A673 (cell line): Measurements from ENCODE around the gene CCDC92. TPM values are rescaled to one million over a fixed set of nuclear protein-coding genes. Genes with fewer than 3 reads are reported as not detected.

Experiments used
- BruUV-seq: library from RNA; stranded (reverse); fragments of 400-500 nt; replicated peaks from 2 replicates; lab custom pipeline; 2021; lab: Mats Ljungman, UMichigan
- CTCF ChIA-PET: fragments of 300-600 bp; sonication (Branson Sonifier 250); formaldehyde crosslinking; loops from one replicate; lab custom pipeline; 2022; ENCODE audit warnings: antibody characterized with exemption; lab: Charles Lee
- POLR2A ChIA-PET: fragments of 300-600 bp; sonication (Branson Sonifier 250); formaldehyde crosslinking; loops from one replicate; lab custom pipeline; 2022; ENCODE audit warnings: antibody characterized with exemption; ENCODE audit not compliant: low non-redundant PET; lab: Charles Lee
- DNase-seq: peaks from one replicate; pipeline ENCODE4 v3.0.0-alpha.2; 2015; ENCODE audit warnings: low spot score
- H3K27ac ChIP-seq: fragments of 200-600 bp; sonication (generic); 2 replicates; pipeline ENCODE4 v1.5.1; 2016; ENCODE audit warnings: mixed run types, low read depth, mild to moderate bottlenecking, mixed read lengths, antibody characterized with exemption, low read length; ENCODE audit not compliant: poor library complexity, severe bottlenecking
- H3K27me3 ChIP-seq: fragments of 200-600 bp; sonication (generic); replicated peaks from 2 replicates; pipeline ENCODE4 v1.6.1; 2017; ENCODE audit warnings: mixed run types, low read depth, mild to moderate bottlenecking, mixed read lengths, antibody characterized with exemption, low read length; ENCODE audit not compliant: insufficient read depth, poor library complexity
- H3K36me3 ChIP-seq: fragments of 200-600 bp; sonication (generic); 2 replicates; pipeline ENCODE4 v1.6.1; 2016; ENCODE audit warnings: mixed run types, mild to moderate bottlenecking, mixed read lengths, antibody characterized with exemption, low read length; ENCODE audit not compliant: insufficient read depth, poor library complexity, severe bottlenecking
- H3K4me1 ChIP-seq: fragments of 200-600 bp; sonication (generic); 2 replicates; pipeline ENCODE4 v1.6.1; 2017; ENCODE audit warnings: mixed run types, mild to moderate bottlenecking, mixed read lengths, antibody characterized with exemption, low read length; ENCODE audit not compliant: insufficient read depth, poor library complexity, severe bottlenecking
- H3K4me3 ChIP-seq: fragments of 200-600 bp; sonication (generic); 2 replicates; pipeline ENCODE4 v1.5.1; 2016; ENCODE audit warnings: low read depth, mixed run types, mild to moderate bottlenecking, mixed read lengths, low read length; ENCODE audit not compliant: poor library complexity, severe bottlenecking
- H3K9me3 ChIP-seq: fragments of 200-600 bp; sonication (generic); 2 replicates; pipeline ENCODE4 v1.6.1; 2016; ENCODE audit warnings: mixed run types, low read depth, mild to moderate bottlenecking, mixed read lengths, antibody characterized with exemption, low read length; ENCODE audit not compliant: poor library complexity, severe bottlenecking
- EZH2 ChIP-seq: fragments of 200-600 bp; sonication (generic); IDR thresholded peaks from 2 replicates; pipeline ENCODE4 v1.6.1; 2017; ENCODE audit warnings: borderline replicate concordance, low read depth, mild to moderate bottlenecking, mixed read lengths, antibody characterized with exemption, low read length; ENCODE audit not compliant: poor library complexity, severe bottlenecking
- intact Hi-C: fragments of 100-400 bp; cut with micrococcal nuclease; formaldehyde crosslinking; loops from one replicate; pipeline ENCODE4 v1.10.0; 2022; ENCODE audit not compliant: unreplicated experiment
- total RNA-seq: library from RNA; stranded (reverse); gene quantifications from 2 replicates; pipeline ENCODE4 v1.2.3, GENCODE V29; 2021
- TF ChIP-seq, protein P1 (sequence below): fragments of 300-800, 200-600 bp; sonication (generic); conservative IDR thresholded peaks from 2 replicates; pipeline ENCODE4 v1.5.1; 2017; ENCODE audit warnings: low read depth, mild to moderate bottlenecking, antibody characterized with exemption, low read length, moderate library complexity, mixed read lengths

CCDC92 gene
- total RNA-seq, 1 experiment from 2014 or later = 28.7 TPM

- TF ChIP-seq EZH2 = no peak
- TF ChIP-seq, protein P1, sequence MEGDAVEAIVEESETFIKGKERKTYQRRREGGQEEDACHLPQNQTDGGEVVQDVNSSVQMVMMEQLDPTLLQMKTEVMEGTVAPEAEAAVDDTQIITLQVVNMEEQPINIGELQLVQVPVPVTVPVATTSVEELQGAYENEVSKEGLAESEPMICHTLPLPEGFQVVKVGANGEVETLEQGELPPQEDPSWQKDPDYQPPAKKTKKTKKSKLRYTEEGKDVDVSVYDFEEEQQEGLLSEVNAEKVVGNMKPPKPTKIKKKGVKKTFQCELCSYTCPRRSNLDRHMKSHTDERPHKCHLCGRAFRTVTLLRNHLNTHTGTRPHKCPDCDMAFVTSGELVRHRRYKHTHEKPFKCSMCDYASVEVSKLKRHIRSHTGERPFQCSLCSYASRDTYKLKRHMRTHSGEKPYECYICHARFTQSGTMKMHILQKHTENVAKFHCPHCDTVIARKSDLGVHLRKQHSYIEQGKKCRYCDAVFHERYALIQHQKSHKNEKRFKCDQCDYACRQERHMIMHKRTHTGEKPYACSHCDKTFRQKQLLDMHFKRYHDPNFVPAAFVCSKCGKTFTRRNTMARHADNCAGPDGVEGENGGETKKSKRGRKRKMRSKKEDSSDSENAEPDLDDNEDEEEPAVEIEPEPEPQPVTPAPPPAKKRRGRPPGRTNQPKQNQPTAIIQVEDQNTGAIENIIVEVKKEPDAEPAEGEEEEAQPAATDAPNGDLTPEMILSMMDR = no peak
- peak; percentile 21 for DNase-seq
- Histone ChIP-seq H3K4me3 (peak overlapping the region; percentile 90), H3K27ac (peak overlapping the region; percentile 81), H3K4me1 (peaks cover 19% of the 10 kb centered on the region), H3K27me3 (no peaks in the 10 kb centered on the region), H3K36me3 (peaks cover 29% of the 10 kb centered on the region), H3K9me3 (no peaks in the 10 kb centered on the region)
- no TSS peak for BruUV-seq
- ChIA-PET CTCF (interaction anchor here (0.6 kb wide), 1 partner anchor 1895 kb away, joined by 3 read pairs; the partner anchor contains the start of gene MLXIP), POLR2A (no interaction called here)
- intact Hi-C loops = no loop called here
Observed at GRCh38 chr12:123973552-123974341, 1.1 kb upstream of the CCDC92 start.

GRCh38 chr12:123971770-123972456 lies 718 bp downstream of the CCDC92 start:
- POLR2A ChIA-PET = no interaction called here
- intact Hi-C loops = no loop called here
- H3K36me3 ChIP-seq = peaks cover 15% of the 10 kb centered on the region
- no peaks in the 10 kb centered on the region for H3K27me3 ChIP-seq
- TF ChIP-seq EZH2 = no peak
- TF ChIP-seq, protein P1 = no peak
- CTCF ChIA-PET = interaction anchor here (0.6 kb wide), 1 partner anchor 121 kb away, joined by 3 read pairs; no protein-coding TSS in a partner anchor
- no TSS peak for BruUV-seq
- H3K9me3 ChIP-seq = no peaks in the 10 kb centered on the region
- H3K4me1 ChIP-seq = peaks cover 19% of the 10 kb centered on the region
- DNase-seq = peak; percentile 55
- H3K4me3 ChIP-seq = peak overlapping the region; percentile 90
- peak overlapping the region; percentile 55 for H3K27ac ChIP-seq

DNA sequence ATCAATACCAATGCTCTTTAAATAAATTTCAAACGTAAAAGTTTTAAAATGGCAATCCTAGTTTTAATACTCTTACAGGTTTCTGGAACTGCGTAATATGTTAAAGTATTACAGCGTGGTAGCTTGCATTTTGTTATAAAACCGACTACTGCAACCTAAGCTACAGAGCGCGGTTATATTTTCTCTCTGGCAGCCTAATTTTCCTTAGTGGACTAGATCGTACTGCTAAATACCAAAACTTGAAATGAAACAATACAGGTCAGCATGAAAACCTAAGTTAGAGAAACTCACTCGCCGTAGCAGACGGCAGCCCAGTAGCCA lies 1.2 kb downstream of the CCDC92 start:
- no peak for TF ChIP-seq EZH2
- TF ChIP-seq, protein P1 = no peak
- CTCF ChIA-PET = interaction anchor here (0.6 kb wide), 1 partner anchor 120 kb away, joined by 3 read pairs; no protein-coding TSS in a partner anchor
- H3K4me3 ChIP-seq = peak overlapping the region; percentile 90
- BruUV-seq = no TSS peak
- H3K4me1 ChIP-seq = peaks cover 19% of the 10 kb centered on the region
- intact Hi-C loops = no loop called here
- DNase-seq = no peak
- H3K27ac ChIP-seq = peak overlapping the region; percentile 55
- peaks cover 14% of the 10 kb centered on the region for H3K36me3 ChIP-seq
- H3K27me3 ChIP-seq = no peaks in the 10 kb centered on the region
- POLR2A ChIA-PET = no interaction called here
- no peaks in the 10 kb centered on the region for H3K9me3 ChIP-seq
